C4-2B (cell line): ENCODE data around the gene MRPL4.

Source experiments
- H3K27ac ChIP-seq: fragments of 450-650 bp; 2 replicates; pipeline ENCODE4 v1.5.1; 2017
- CTCF ChIP-seq: fragments of 450-650 bp; conservative IDR thresholded peaks from 2 replicates; pipeline ENCODE4 v1.5.1; 2017; ENCODE audit warnings: mild to moderate bottlenecking
- ZFX ChIP-seq: fragments of 450-650 bp; IDR thresholded peaks from 2 replicates; pipeline ENCODE4 v1.6.1; 2017

The MRPL4 gene

GRCh38 chr19:10211691-10212090 lies 40.3 kb upstream of the MRPL4 start:
- no peak for TF ChIP-seq CTCF
- no peak for TF ChIP-seq ZFX

GRCh38 chr19:10214784-10215183 lies 37.2 kb upstream of the MRPL4 start:
- H3K27ac ChIP-seq, result no peak overlapping the region
- TF ChIP-seq ZFX (no peak), CTCF (no peak)

More at GRCh38 chr19:10211691-10212090, 40.3 kb upstream of the MRPL4 start:
- no peak overlapping the region for H3K27ac ChIP-seq

GRCh38 chr19:10217085-10217484 lies 34.9 kb upstream of the MRPL4 start:
- TF ChIP-seq CTCF, result no peak
- no peak for TF ChIP-seq ZFX
- no peak overlapping the region for H3K27ac ChIP-seq

- H3K27ac ChIP-seq, result no peak overlapping the region
- no peak for TF ChIP-seq CTCF
These were observed 32.3 kb upstream of the MRPL4 start for GRCh38 chr19:10219678-10220077.

GRCh38 chr19:10220695-10221094 lies 31.3 kb upstream of the MRPL4 start:
- no peak overlapping the region for H3K27ac ChIP-seq
- TF ChIP-seq ZFX (no peak), CTCF (no peak)

- TF ChIP-seq ZFX (no peak), CTCF (no peak)
- no peak overlapping the region for H3K27ac ChIP-seq
These were observed 29.7 kb upstream of the MRPL4 start for GRCh38 chr19:10222201-10222890.

GRCh38 chr19:10223488-10224213 lies 28.4 kb upstream of the MRPL4 start:
- H3K27ac ChIP-seq, result no peak overlapping the region
- TF ChIP-seq CTCF, result no peak
- no peak for TF ChIP-seq ZFX
